ENCODE measurements around the gene ENO2.

ENO2 gene

GRCh38 chr12:6956021-6956727 is 41.8 kb downstream of the ENO2 start:
- H4K20me1 ChIP-seq (ENCODE audit: insufficient read depth) = no peaks in the 10 kb centered on the region
- no peaks in the 10 kb centered on the region for H3K79me2 ChIP-seq (ENCODE audit: insufficient read depth, low read depth)
- no peak overlapping the region for H3K4me2 ChIP-seq
- TF ChIP-seq, protein P1, sequence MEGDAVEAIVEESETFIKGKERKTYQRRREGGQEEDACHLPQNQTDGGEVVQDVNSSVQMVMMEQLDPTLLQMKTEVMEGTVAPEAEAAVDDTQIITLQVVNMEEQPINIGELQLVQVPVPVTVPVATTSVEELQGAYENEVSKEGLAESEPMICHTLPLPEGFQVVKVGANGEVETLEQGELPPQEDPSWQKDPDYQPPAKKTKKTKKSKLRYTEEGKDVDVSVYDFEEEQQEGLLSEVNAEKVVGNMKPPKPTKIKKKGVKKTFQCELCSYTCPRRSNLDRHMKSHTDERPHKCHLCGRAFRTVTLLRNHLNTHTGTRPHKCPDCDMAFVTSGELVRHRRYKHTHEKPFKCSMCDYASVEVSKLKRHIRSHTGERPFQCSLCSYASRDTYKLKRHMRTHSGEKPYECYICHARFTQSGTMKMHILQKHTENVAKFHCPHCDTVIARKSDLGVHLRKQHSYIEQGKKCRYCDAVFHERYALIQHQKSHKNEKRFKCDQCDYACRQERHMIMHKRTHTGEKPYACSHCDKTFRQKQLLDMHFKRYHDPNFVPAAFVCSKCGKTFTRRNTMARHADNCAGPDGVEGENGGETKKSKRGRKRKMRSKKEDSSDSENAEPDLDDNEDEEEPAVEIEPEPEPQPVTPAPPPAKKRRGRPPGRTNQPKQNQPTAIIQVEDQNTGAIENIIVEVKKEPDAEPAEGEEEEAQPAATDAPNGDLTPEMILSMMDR (conservative IDR thresholded peaks at IDR 0.05; ENCODE audit: low read depth, low read length) = no peak
- no peaks in the 10 kb centered on the region for H3K27me3 ChIP-seq (ENCODE audit: insufficient read depth, low read depth)
- no peak overlapping the region for H2AFZ ChIP-seq (ENCODE audit: low read depth)
- no peaks in the 10 kb centered on the region for H3K36me3 ChIP-seq (ENCODE audit: insufficient read depth)
- no peak overlapping the region for H3K4me3 ChIP-seq (IDR thresholded peaks at IDR 0.05; ENCODE audit: insufficient read depth, low read depth, low read length)
- no peak overlapping the region for H3K9ac ChIP-seq
- no peak overlapping the region for H3K27ac ChIP-seq
- H3K4me1 ChIP-seq (ENCODE audit: low read depth, poor library complexity, severe bottlenecking) = peaks cover 22% of the 10 kb centered on the region

DNA sequence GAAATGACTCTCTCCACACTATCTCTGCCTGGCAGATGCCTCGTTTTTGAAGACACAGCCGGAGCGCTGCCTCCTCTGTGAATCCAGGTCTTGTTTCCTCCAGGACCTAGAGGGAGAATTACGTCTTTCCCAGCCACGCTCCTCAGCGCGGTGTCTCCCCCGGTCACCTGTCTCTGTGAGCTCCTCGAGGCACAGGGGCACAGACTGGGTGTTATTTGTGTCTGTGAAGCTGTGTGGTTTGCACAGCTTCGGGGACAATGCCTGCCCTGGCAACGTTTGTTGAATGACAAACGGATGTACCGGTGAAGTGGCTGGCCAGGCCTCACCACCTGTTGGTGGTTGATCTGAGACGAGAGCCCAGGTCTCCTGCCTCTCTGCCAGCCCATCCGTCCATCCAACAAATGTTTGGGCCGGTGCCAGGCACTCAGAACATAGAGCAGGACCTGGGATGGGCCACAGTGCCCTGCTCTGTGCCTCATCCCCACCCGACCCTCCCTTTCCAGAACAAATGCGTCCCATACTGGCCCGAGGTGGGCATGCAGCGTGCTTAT is 42.8 kb downstream of the ENO2 start:
- no peak overlapping the region for H3K4me3 ChIP-seq (IDR thresholded peaks at IDR 0.05; ENCODE audit: insufficient read depth, low read depth, low read length)
- H3K4me2 ChIP-seq = no peak overlapping the region
- H3K36me3 ChIP-seq (ENCODE audit: insufficient read depth) = no peaks in the 10 kb centered on the region
- no peak overlapping the region for H3K27ac ChIP-seq
- H3K4me1 ChIP-seq (ENCODE audit: low read depth, poor library complexity, severe bottlenecking) = peaks cover 22% of the 10 kb centered on the region
- H3K9ac ChIP-seq = no peak overlapping the region
- no peaks in the 10 kb centered on the region for H3K27me3 ChIP-seq (ENCODE audit: insufficient read depth, low read depth)
- TF ChIP-seq, protein P1 (conservative IDR thresholded peaks at IDR 0.05; ENCODE audit: low read depth, low read length) = no peak
- no peaks in the 10 kb centered on the region for H3K79me2 ChIP-seq (ENCODE audit: insufficient read depth, low read depth)
- H4K20me1 ChIP-seq (ENCODE audit: insufficient read depth) = no peaks in the 10 kb centered on the region
- H2AFZ ChIP-seq (ENCODE audit: low read depth) = no peak overlapping the region

DNA sequence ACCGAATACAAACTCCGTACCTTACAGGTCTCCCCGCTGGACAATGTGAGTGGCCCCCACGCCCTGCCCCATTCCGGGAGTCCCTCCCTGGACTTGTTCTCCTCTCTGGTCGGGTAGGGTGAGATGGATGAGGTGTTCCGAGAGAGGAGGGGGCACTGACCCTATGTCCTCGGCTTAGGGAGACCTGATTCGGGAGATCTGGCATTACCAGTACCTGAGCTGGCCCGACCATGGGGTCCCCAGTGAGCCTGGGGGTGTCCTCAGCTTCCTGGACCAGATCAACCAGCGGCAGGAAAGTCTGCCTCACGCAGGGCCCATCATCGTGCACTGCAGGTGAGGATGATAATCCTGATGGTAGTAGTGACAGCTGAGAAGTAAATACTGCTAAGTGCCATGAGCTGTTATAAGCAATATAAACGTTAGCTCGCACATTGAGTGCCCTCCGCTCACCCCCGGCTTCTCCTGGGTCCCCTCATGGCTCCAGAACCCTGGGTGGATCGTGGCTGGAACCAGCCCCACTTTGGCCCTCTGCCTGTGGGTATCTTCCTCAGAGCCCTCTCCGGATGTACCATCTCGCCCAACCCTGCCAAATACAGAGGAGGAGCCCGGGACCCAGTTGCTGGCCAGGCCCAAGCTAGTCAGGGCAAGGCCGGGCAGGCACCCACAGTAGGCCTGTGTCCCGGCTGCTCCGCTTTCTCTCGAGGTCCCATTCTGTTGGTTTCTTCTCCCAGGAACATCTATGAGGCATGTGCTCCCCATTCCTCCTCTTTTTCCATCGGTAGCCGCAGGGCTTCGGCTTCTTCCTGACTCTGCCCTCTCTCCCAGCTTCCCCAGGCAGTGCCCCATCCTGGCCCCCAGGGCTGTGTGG is 43.6 kb downstream of the ENO2 start:
- H3K9ac ChIP-seq = no peak overlapping the region
- no peak overlapping the region for H3K27ac ChIP-seq
- H3K4me3 ChIP-seq (IDR thresholded peaks at IDR 0.05; ENCODE audit: insufficient read depth, low read depth, low read length) = no peak overlapping the region
- H3K79me2 ChIP-seq (ENCODE audit: insufficient read depth, low read depth) = no peaks in the 10 kb centered on the region
- H3K27me3 ChIP-seq (ENCODE audit: insufficient read depth, low read depth) = no peaks in the 10 kb centered on the region
- H4K20me1 ChIP-seq (ENCODE audit: insufficient read depth) = no peaks in the 10 kb centered on the region
- H3K4me1 ChIP-seq (ENCODE audit: low read depth, poor library complexity, severe bottlenecking) = peaks cover 18% of the 10 kb centered on the region
- H2AFZ ChIP-seq (ENCODE audit: low read depth) = no peak overlapping the region
- H3K36me3 ChIP-seq (ENCODE audit: insufficient read depth) = no peaks in the 10 kb centered on the region
- no peak overlapping the region for H3K4me2 ChIP-seq
- TF ChIP-seq, protein P1 (conservative IDR thresholded peaks at IDR 0.05; ENCODE audit: low read depth, low read length) = no peak

GRCh38 chr12:6958609-6959057 is 44.3 kb downstream of the ENO2 start:
- H3K36me3 ChIP-seq (ENCODE audit: insufficient read depth) = no peaks in the 10 kb centered on the region
- no peak overlapping the region for H3K4me2 ChIP-seq
- no peaks in the 10 kb centered on the region for H4K20me1 ChIP-seq (ENCODE audit: insufficient read depth)
- TF ChIP-seq, protein P1 (conservative IDR thresholded peaks at IDR 0.05; ENCODE audit: low read depth, low read length) = no peak
- no peak overlapping the region for H3K4me3 ChIP-seq (IDR thresholded peaks at IDR 0.05; ENCODE audit: insufficient read depth, low read depth, low read length)
- H3K27ac ChIP-seq = no peak overlapping the region
- no peaks in the 10 kb centered on the region for H3K27me3 ChIP-seq (ENCODE audit: insufficient read depth, low read depth)
- H2AFZ ChIP-seq (ENCODE audit: low read depth) = no peak overlapping the region
- H3K9ac ChIP-seq = no peak overlapping the region
- no peaks in the 10 kb centered on the region for H3K79me2 ChIP-seq (ENCODE audit: insufficient read depth, low read depth)
- H3K4me1 ChIP-seq (ENCODE audit: low read depth, poor library complexity, severe bottlenecking) = peaks cover 11% of the 10 kb centered on the region

Data from KMS-11 (cell line).